ENCODE results near the gene SLIRP. TPM values are rescaled to one million over a fixed set of nuclear protein-coding genes. Genes with fewer than 3 reads are reported as not detected.

Gene SLIRP
- total RNA-seq, 1 experiment from 2014 or later: 242 TPM

DNA sequence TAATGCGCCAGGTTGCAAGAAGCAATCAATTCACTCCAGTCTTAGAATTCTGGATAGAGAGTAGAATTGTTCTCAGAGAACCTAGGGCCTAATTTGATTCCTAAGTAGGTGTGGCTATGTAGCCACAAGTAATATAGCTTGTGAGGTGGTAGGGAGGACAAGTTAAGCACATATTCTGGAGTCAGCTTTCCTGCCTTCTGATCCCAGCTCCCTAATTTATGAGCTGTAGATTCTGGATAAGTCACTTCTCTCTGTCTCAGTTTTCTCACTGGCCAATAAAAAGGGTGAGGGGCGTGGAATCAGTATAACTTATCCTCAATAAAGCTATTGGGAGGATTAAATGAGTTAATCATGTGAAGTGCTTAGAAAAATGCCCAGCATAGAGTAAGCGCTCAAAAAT is 56.1 kb downstream of the SLIRP start:
- DNase-seq (ENCODE audit: low read depth, low spot score): no peak
- no peak for TF ChIP-seq SP1 (IDR thresholded peaks at IDR 0.05; ENCODE audit: low read depth)
- no peak for TF ChIP-seq EGR1 (IDR thresholded peaks at IDR 0.05; ENCODE audit: low read depth)
- no peak for TF ChIP-seq CBX3 (IDR thresholded peaks at IDR 0.05; ENCODE audit: low read depth)
- no peak for TF ChIP-seq SRF (IDR thresholded peaks at IDR 0.05; ENCODE audit: low read depth)
- TF ChIP-seq, protein P1, sequence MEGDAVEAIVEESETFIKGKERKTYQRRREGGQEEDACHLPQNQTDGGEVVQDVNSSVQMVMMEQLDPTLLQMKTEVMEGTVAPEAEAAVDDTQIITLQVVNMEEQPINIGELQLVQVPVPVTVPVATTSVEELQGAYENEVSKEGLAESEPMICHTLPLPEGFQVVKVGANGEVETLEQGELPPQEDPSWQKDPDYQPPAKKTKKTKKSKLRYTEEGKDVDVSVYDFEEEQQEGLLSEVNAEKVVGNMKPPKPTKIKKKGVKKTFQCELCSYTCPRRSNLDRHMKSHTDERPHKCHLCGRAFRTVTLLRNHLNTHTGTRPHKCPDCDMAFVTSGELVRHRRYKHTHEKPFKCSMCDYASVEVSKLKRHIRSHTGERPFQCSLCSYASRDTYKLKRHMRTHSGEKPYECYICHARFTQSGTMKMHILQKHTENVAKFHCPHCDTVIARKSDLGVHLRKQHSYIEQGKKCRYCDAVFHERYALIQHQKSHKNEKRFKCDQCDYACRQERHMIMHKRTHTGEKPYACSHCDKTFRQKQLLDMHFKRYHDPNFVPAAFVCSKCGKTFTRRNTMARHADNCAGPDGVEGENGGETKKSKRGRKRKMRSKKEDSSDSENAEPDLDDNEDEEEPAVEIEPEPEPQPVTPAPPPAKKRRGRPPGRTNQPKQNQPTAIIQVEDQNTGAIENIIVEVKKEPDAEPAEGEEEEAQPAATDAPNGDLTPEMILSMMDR (IDR thresholded peaks at IDR 0.05 in 2 of 3, conservative IDR thresholded peaks at IDR 0.05 in 1 of 3; ENCODE audit: borderline replicate concordance in 1 of 3, insufficient read depth in 1 of 3, low read depth in 2 of 3, low read length in 2 of 3): no peak
- no peak for TF ChIP-seq TCF7L2 (IDR thresholded peaks at IDR 0.05; ENCODE audit: borderline replicate concordance, extremely low read depth, insufficient read depth, insufficient read length)
- TF ChIP-seq, protein P2, sequence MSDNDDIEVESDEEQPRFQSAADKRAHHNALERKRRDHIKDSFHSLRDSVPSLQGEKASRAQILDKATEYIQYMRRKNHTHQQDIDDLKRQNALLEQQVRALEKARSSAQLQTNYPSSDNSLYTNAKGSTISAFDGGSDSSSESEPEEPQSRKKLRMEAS (IDR thresholded peaks at IDR 0.05): no peak
- no peak for TF ChIP-seq EZH2phosphoT487 (IDR thresholded peaks at IDR 0.05; ENCODE audit: borderline replicate concordance)
- TF ChIP-seq POLR2A (IDR thresholded peaks at IDR 0.05; ENCODE audit: borderline replicate concordance, extremely low read depth, insufficient read depth, insufficient read length): no peak
- no peak for TF ChIP-seq CEBPB (IDR thresholded peaks at IDR 0.05; ENCODE audit: low read depth)
- no peak for TF ChIP-seq JUND (IDR thresholded peaks at IDR 0.05)
- TF ChIP-seq, protein P3, sequence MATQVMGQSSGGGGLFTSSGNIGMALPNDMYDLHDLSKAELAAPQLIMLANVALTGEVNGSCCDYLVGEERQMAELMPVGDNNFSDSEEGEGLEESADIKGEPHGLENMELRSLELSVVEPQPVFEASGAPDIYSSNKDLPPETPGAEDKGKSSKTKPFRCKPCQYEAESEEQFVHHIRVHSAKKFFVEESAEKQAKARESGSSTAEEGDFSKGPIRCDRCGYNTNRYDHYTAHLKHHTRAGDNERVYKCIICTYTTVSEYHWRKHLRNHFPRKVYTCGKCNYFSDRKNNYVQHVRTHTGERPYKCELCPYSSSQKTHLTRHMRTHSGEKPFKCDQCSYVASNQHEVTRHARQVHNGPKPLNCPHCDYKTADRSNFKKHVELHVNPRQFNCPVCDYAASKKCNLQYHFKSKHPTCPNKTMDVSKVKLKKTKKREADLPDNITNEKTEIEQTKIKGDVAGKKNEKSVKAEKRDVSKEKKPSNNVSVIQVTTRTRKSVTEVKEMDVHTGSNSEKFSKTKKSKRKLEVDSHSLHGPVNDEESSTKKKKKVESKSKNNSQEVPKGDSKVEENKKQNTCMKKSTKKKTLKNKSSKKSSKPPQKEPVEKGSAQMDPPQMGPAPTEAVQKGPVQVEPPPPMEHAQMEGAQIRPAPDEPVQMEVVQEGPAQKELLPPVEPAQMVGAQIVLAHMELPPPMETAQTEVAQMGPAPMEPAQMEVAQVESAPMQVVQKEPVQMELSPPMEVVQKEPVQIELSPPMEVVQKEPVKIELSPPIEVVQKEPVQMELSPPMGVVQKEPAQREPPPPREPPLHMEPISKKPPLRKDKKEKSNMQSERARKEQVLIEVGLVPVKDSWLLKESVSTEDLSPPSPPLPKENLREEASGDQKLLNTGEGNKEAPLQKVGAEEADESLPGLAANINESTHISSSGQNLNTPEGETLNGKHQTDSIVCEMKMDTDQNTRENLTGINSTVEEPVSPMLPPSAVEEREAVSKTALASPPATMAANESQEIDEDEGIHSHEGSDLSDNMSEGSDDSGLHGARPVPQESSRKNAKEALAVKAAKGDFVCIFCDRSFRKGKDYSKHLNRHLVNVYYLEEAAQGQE (IDR thresholded peaks at IDR 0.05; ENCODE audit: low read depth): no peak
- TF ChIP-seq, protein P4, sequence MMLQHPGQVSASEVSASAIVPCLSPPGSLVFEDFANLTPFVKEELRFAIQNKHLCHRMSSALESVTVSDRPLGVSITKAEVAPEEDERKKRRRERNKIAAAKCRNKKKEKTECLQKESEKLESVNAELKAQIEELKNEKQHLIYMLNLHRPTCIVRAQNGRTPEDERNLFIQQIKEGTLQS (IDR thresholded peaks at IDR 0.05): no peak
- no peak for TF ChIP-seq ZFX (IDR thresholded peaks at IDR 0.05)
- TF ChIP-seq SIN3A (IDR thresholded peaks at IDR 0.05; ENCODE audit: low read depth): no peak
- TF ChIP-seq, protein P5, sequence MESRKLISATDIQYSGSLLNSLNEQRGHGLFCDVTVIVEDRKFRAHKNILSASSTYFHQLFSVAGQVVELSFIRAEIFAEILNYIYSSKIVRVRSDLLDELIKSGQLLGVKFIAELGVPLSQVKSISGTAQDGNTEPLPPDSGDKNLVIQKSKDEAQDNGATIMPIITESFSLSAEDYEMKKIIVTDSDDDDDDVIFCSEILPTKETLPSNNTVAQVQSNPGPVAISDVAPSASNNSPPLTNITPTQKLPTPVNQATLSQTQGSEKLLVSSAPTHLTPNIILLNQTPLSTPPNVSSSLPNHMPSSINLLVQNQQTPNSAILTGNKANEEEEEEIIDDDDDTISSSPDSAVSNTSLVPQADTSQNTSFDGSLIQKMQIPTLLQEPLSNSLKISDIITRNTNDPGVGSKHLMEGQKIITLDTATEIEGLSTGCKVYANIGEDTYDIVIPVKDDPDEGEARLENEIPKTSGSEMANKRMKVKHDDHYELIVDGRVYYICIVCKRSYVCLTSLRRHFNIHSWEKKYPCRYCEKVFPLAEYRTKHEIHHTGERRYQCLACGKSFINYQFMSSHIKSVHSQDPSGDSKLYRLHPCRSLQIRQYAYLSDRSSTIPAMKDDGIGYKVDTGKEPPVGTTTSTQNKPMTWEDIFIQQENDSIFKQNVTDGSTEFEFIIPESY (IDR thresholded peaks at IDR 0.05; ENCODE audit: extremely low read depth, insufficient replicate concordance, low read length): no peak
- TF ChIP-seq ZNF274 (IDR thresholded peaks at IDR 0.05; ENCODE audit: low read depth, low read length): no peak
- no peak for TF ChIP-seq POLR2AphosphoS5 (IDR thresholded peaks at IDR 0.05; ENCODE audit: low read depth, low read length)
- no peak for TF ChIP-seq YY1 (IDR thresholded peaks at IDR 0.05; ENCODE audit: extremely low read depth, insufficient replicate concordance, low read depth, low read length)
- Histone ChIP-seq H3K4me2 (ENCODE audit: low read length) (no peak overlapping the region), H3K9me2 (ENCODE audit: insufficient read depth) (no peaks in the 10 kb centered on the region), H3K9me3 (ENCODE audit: control insufficient read depth in 1 of 2, insufficient read depth in 1 of 2, low read depth in 1 of 2, low read length in 2 of 2) (no peaks in the 10 kb centered on the region), H3K4me1 (ENCODE audit: control insufficient read depth in 1 of 2, insufficient read depth in 2 of 2, low read length in 2 of 2) (peaks cover 0 to 15% of the 10 kb centered on the region in 2 experiments; a peak in 3 of 4 replicates), H2AFZ (ENCODE audit: low read depth, low read length, poor library complexity, severe bottlenecking) (no peak overlapping the region), H3K36me3 (ENCODE audit: control insufficient read depth in 1 of 2, insufficient read depth in 2 of 2, low read length in 2 of 2) (0 out of 4 replicates have a peak, but pooled peaks cover 0 to 2% of the 10 kb centered on the region in 2 experiments), H3K79me2 (ENCODE audit: insufficient read depth, low read length) (peaks cover 20% of the 10 kb centered on the region), H3K4me3 (replicated peaks in 1 of 2; ENCODE audit: low read depth in 1 of 2, low read length in 2 of 2) (no peak overlapping the region), H3K9ac (ENCODE audit: low read length) (no peak overlapping the region), H3K27ac (ENCODE audit: low read depth, low read length) (no peak overlapping the region), H3K27me3 (ENCODE audit: insufficient read depth, low read length) (no peaks in the 10 kb centered on the region), H4K20me1 (ENCODE audit: insufficient read depth) (no peaks in the 10 kb centered on the region)
- no peak for ATAC-seq
- ChIA-PET POLR2A (no interaction called here), CTCF (no interaction called here), RAD21 (ENCODE audit: low non-redundant PET in 1 of 2, low total read pairs in 2 of 2, uncharacterized antibody in 2 of 2, unreplicated experiment in 2 of 2) (no interaction called here)
- intact Hi-C loops (cut with micrococcal nuclease): no loop called here
- BruUV-seq (replicated peaks): no TSS peak

Data from HCT116 (cell line).